Stomach (tissue), 9 donors: ENCODE results near the gene SLC1A2. TPM values are rescaled to one million over a fixed set of nuclear protein-coding genes. Genes with fewer than 3 reads are reported as not detected.

Experiments
- DNase-seq, 2 donors: peaks; one replicate each; pipeline versions ENCODE4 v3.0.0 to v3.0.0-alpha.2; 2013 to 2019
- H3K27ac ChIP-seq, 5 donors: fragments of 200-600 bp in 4 of 5; sonication (generic) in 4 of 5; one replicate each; pipeline ENCODE4 v1.5.1; 2013 to 2019; ENCODE audit warnings: mild to moderate bottlenecking in 1 of 5, moderate library complexity in 1 of 5
- H3K27me3 ChIP-seq, 3 donors: fragments of 200-600 bp; sonication (generic); one replicate each; pipeline ENCODE4 v1.5.1; 2017 to 2019; ENCODE audit warnings: mixed run types in 1 of 3
- H3K36me3 ChIP-seq, 4 donors: fragments of 200-600 bp; sonication (generic); 1 replicate in 3 of 4; 2 replicates in 1 of 4; pipeline ENCODE4 v1.5.1; 2016 to 2019
- H3K4me1 ChIP-seq, 4 donors: fragments of 200-600 bp; sonication (generic); one replicate each; pipeline ENCODE4 v1.5.1; 2016 to 2019
- H3K4me3 ChIP-seq, 4 donors: fragments of 200-600 bp; sonication (generic) in 3 of 4; one replicate each; pipeline ENCODE4 v1.5.1; 2016 to 2019; ENCODE audit warnings: mild to moderate bottlenecking in 1 of 4
- H3K9me3 ChIP-seq, 4 donors: fragments of 200-600 bp; sonication (generic); one replicate each; pipeline ENCODE4 v1.5.1; 2016 to 2019
- CTCF ChIP-seq, 7 experiments: fragments of 450-650 bp in 4 of 7; fragments of 200-600 bp in 3 of 7; sonication (generic) in 3 of 7; IDR thresholded peaks; one replicate each; pipeline ENCODE4 v1.5.1; 2016 to 2019; ENCODE audit warnings: antibody characterized with exemption in 7 of 7, control low read depth in 2 of 7, mild to moderate bottlenecking in 1 of 7
- EP300 ChIP-seq: sonication (generic); formaldehyde crosslinking; IDR thresholded peaks from one replicate; pipeline ENCODE4 v1.6.1; 2017; ENCODE audit warnings: antibody characterized with exemption
- POLR2A ChIP-seq, 4 donors: fragments of 450-650 bp; IDR thresholded peaks; one replicate each; pipeline ENCODE4 v1.6.1; 2016; ENCODE audit warnings: antibody characterized with exemption in 4 of 4, control low read depth in 2 of 4, mild to moderate bottlenecking in 1 of 4, moderate library complexity in 1 of 4
- POLR2AphosphoS5 ChIP-seq, 3 donors: sonication (generic); formaldehyde crosslinking; IDR thresholded peaks; one replicate each; pipeline ENCODE4 v1.6.1; 2016; ENCODE audit warnings: antibody characterized with exemption in 3 of 3
- WGBS, 5 donors: extraction: QIAGEN DNeasy Blood & Tissue Kit in 3 of 5; methylation state at CpG; one replicate each; pipeline versions ENCODE4 v1.1.5 to v1.1.7; 2013 to 2018; 5-methylcytosine and 5-hydroxymethylcytosine counted together
- intact Hi-C: fragments of 100-400 bp; cut with DNase I; formaldehyde crosslinking; loops from one replicate; pipeline ENCODE4 v1.15.1; 2023; ENCODE audit warnings: low total_unique reads
- polyA plus RNA-seq, 3 donors: library from polyadenylated mRNA; stranded (reverse); fragments of 200-250 nt; gene quantifications; one replicate each; pipeline ENCODE4 v1.2.3, GENCODE V29; 2013
- total RNA-seq, 5 donors: library from RNA; depleted of rRNA; stranded (reverse); fragments of >200 nt; gene quantifications; one replicate each; pipeline versions ENCODE4 v1.1.0 to v1.2.3, GENCODE V29; 2014 to 2016
- donor health status: healthy with polysubstance abuse.
- donor health status: Bipolar disorder and iron deficiency.
- donor health status: healthy.

SLC1A2 gene
- total and polyA plus RNA-seq, 8 donors = 1.3 to 13.4 (median 3.2) TPM; not detected in 1

- H3K4me3 ChIP-seq = no peak overlapping the region
- H3K4me1 ChIP-seq = peaks cover 0 to 10% (median 0%) of the 10 kb centered on the region in 4 donors
- H3K9me3 ChIP-seq = no peaks in the 10 kb centered on the region
- intact Hi-C loops = no loop called here
- TF ChIP-seq CTCF (IDR thresholded peaks at IDR 0.05) = no peak
- no peak for TF ChIP-seq EP300
- H3K27ac ChIP-seq = no peak overlapping the region
- H3K36me3 ChIP-seq = no peaks in the 10 kb centered on the region
- DNase-seq = no peak
- whole genome bisulfite sequencing, 5 donors = 80 to 95% (median 82%) methylated on average over 7 of the region's 7 CpGs
- H3K27me3 ChIP-seq = no peaks in the 10 kb centered on the region
These were observed 102.1 kb downstream of the SLC1A2 start for GRCh38 chr11:35317253-35317652.

DNA sequence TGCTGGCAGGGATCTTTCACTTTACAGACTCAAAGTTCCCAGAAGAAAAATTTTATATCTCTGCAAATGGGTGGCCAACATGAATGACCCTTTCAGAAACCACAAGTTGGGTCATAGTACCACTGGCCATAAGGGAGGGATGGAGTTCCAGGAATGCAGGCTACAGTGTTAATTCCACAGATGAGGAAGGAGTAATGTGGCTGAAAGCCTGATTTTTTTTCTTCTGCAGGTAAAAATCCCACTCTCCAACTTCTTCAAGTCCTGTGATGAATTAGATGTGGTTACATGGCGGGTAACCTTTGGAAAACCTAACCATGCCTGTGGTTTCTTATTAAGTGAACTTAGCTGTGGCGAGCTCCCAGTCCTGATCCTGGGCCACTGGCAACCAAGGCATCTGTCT, 103.2 kb downstream of the SLC1A2 start:
- H3K27ac ChIP-seq = no peak overlapping the region
- peaks cover 0 to 10% (median 0%) of the 10 kb centered on the region in 4 donors for H3K4me1 ChIP-seq
- H3K4me3 ChIP-seq = no peak overlapping the region
- intact Hi-C loops = no loop called here
- TF ChIP-seq POLR2A (IDR thresholded peaks at IDR 0.05) (no peak), POLR2AphosphoS5 (IDR thresholded peaks at IDR 0.05) (no peak), EP300 (no peak), CTCF (IDR thresholded peaks at IDR 0.05) (no peak)
- DNase-seq = no peak
- no peaks in the 10 kb centered on the region for H3K27me3 ChIP-seq
- 82 to 98% (median 97%) methylated on average over 2 of the region's 2 CpGs for WGBS, 5 donors
- H3K9me3 ChIP-seq = no peaks in the 10 kb centered on the region
- no peaks in the 10 kb centered on the region for H3K36me3 ChIP-seq

GRCh38 chr11:35313760-35314153, 105.6 kb downstream of the SLC1A2 start:
- no peak for TF ChIP-seq POLR2A (IDR thresholded peaks at IDR 0.05)
- no peak for TF ChIP-seq POLR2AphosphoS5 (IDR thresholded peaks at IDR 0.05)
- TF ChIP-seq EP300 = no peak
- no peak for TF ChIP-seq CTCF (IDR thresholded peaks at IDR 0.05)
- WGBS, 5 donors = 91 to 100% (median 96%) methylated on average over 1 of the region's 1 CpG
- DNase-seq = no peak
- Histone ChIP-seq H3K4me3 (no peak overlapping the region), H3K4me1 (peaks cover 0 to 2% (median 0%) of the 10 kb centered on the region in 4 donors), H3K27me3 (no peaks in the 10 kb centered on the region), H3K27ac (no peak overlapping the region), H3K36me3 (no peaks in the 10 kb centered on the region), H3K9me3 (no peaks in the 10 kb centered on the region)
- intact Hi-C loops = no loop called here

GRCh38 chr11:35313066-35313759, 106.1 kb downstream of the SLC1A2 start:
- Histone ChIP-seq H3K4me1 (no peaks in the 10 kb centered on the region), H3K9me3 (no peaks in the 10 kb centered on the region), H3K4me3 (no peak overlapping the region), H3K27ac (no peak overlapping the region), H3K27me3 (no peaks in the 10 kb centered on the region), H3K36me3 (no peaks in the 10 kb centered on the region)
- intact Hi-C loops = no loop called here
- 72 to 83% (median 81%) methylated on average over 7 of the region's 7 CpGs for WGBS, 5 donors
- DNase-seq = no peak
- TF ChIP-seq EP300 (no peak), POLR2AphosphoS5 (IDR thresholded peaks at IDR 0.05) (no peak), CTCF (IDR thresholded peaks at IDR 0.05) (no peak), POLR2A (IDR thresholded peaks at IDR 0.05) (no peak)
